Measurements from ENCODE around the gene GARIN5A. TPM values are rescaled to one million over a fixed set of nuclear protein-coding genes. Genes with fewer than 3 reads are reported as not detected.

The GARIN5A gene
- total RNA-seq, 6 donors from 2014 or later: 2.4 to 10.1 (median 3.0) TPM; not detected in 1

DNA sequence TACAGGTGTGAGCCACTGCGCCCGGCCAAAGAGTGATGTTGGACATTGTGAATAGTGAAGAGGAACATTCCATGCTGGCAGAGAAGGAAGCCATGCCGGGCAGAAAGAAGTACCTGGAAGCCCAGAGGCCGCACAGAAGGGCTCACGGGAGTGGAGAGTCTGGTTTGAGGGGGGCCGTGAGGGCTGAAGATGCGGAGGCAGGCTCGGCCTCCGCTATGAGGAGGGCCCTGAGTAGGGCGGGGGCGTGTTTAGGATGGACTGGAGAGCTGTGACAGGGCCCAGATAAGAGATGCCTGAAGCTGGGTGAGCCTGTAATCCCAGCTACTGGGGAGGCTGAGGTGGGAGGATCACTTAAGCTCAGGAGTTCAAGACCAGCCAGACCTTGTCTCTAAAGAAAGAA is 32.7 kb upstream of the GARIN5A start:
- TF ChIP-seq, protein P1, sequence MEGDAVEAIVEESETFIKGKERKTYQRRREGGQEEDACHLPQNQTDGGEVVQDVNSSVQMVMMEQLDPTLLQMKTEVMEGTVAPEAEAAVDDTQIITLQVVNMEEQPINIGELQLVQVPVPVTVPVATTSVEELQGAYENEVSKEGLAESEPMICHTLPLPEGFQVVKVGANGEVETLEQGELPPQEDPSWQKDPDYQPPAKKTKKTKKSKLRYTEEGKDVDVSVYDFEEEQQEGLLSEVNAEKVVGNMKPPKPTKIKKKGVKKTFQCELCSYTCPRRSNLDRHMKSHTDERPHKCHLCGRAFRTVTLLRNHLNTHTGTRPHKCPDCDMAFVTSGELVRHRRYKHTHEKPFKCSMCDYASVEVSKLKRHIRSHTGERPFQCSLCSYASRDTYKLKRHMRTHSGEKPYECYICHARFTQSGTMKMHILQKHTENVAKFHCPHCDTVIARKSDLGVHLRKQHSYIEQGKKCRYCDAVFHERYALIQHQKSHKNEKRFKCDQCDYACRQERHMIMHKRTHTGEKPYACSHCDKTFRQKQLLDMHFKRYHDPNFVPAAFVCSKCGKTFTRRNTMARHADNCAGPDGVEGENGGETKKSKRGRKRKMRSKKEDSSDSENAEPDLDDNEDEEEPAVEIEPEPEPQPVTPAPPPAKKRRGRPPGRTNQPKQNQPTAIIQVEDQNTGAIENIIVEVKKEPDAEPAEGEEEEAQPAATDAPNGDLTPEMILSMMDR (IDR thresholded peaks at IDR 0.05): no peak
- TF ChIP-seq POLR2AphosphoS5 (IDR thresholded peaks at IDR 0.05) (no peak), EP300 (IDR thresholded peaks at IDR 0.05) (no peak), POLR2A (IDR thresholded peaks at IDR 0.05) (no peak)
- H3K27me3 ChIP-seq: no peaks in the 10 kb centered on the region

DNA sequence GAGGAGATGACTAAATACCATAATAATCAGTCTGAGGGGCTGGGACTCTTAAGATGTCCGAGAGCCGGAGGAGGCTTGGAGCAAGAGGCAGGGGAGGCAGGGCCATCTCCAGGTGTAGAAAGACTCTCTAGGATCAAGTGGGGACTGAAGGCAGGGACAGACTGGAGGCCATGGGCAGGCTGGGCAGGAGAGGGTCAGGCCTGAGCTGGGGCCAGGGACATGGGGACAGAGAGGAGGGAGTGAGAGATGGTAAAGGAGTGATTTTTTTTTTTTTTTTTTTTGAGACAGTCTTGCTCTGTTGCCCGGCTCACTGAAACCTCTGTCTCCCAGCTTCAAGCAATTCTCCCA is 32.2 kb upstream of the GARIN5A start:
- 87 to 93% methylated on average over 3 of the region's 3 CpGs for WGBS, 2 donors
- TF ChIP-seq POLR2A (IDR thresholded peaks at IDR 0.05): no peak
- TF ChIP-seq EP300 (IDR thresholded peaks at IDR 0.05): no peak
- TF ChIP-seq, protein P1 (IDR thresholded peaks at IDR 0.05): no peak
- no peak for TF ChIP-seq POLR2AphosphoS5 (IDR thresholded peaks at IDR 0.05)
- peaks cover 0 to 10% (median 3%) of the 10 kb centered on the region in 4 donors for H3K36me3 ChIP-seq
- peaks cover 8 to 16% (median 10%) of the 10 kb centered on the region in 4 donors for H3K4me1 ChIP-seq
- H3K9me3 ChIP-seq: no peaks in the 10 kb centered on the region
- no peak overlapping the region for H3K27ac ChIP-seq
- H3K4me3 ChIP-seq: no peak overlapping the region
- DNase-seq (no peak), ATAC-seq (ENCODE audit: low FRiP score in 2 of 2) (no peak)
- no peaks in the 10 kb centered on the region for H3K27me3 ChIP-seq

More for the DNA sequence above, 32.7 kb upstream of the GARIN5A start:
- WGBS, 2 donors: 85 to 90% methylated on average over 11 of the region's 11 CpGs
- Histone ChIP-seq H3K4me1 (peaks cover 8 to 16% (median 10%) of the 10 kb centered on the region in 4 donors), H3K4me3 (no peak overlapping the region), H3K9me3 (no peaks in the 10 kb centered on the region), H3K27ac (no peak overlapping the region), H3K36me3 (peaks cover 0 to 10% (median 3%) of the 10 kb centered on the region in 4 donors)
- ATAC-seq (ENCODE audit: low FRiP score in 2 of 2) (no peak), DNase-seq (no peak)

DNA sequence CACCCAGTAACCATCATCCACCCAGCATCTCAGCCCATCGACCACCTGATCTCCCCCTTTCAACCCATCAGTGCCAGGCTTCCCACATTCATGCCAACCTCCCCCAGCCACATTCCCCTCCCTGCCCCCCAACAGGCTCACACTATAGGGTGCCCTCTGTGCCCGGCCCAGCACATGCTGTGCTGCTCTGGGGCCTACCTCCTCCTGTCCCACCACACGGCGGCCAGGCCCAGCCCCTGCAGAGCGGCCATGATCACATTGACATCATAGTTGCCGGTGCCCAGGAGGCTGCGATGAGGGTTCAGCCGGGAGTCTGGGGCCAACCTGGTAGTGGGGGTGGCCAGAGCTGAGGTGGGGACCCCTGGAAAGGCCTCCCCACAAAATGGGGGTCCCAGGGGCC is 30.7 kb upstream of the GARIN5A start:
- H3K9me3 ChIP-seq: no peaks in the 10 kb centered on the region
- H3K27ac ChIP-seq: no peak overlapping the region
- ATAC-seq (ENCODE audit: low FRiP score in 2 of 2) (no peak), DNase-seq (peak in 1 of 2 donors; percentile 79)
- TF ChIP-seq POLR2AphosphoS5 (IDR thresholded peaks at IDR 0.05): no peak
- TF ChIP-seq, protein P1 (IDR thresholded peaks at IDR 0.05): no peak
- TF ChIP-seq EP300 (IDR thresholded peaks at IDR 0.05): no peak
- TF ChIP-seq POLR2A (IDR thresholded peaks at IDR 0.05): no peak
- H3K27me3 ChIP-seq: no peaks in the 10 kb centered on the region
- no peak overlapping the region for H3K4me3 ChIP-seq
- WGBS, 2 donors: 92 to 96% methylated on average over 4 to 8 of the region's 8 CpGs
- H3K36me3 ChIP-seq: peaks cover 0 to 10% (median 3%) of the 10 kb centered on the region in 4 donors
- H3K4me1 ChIP-seq: peaks cover 8 to 16% (median 10%) of the 10 kb centered on the region in 4 donors

DNA sequence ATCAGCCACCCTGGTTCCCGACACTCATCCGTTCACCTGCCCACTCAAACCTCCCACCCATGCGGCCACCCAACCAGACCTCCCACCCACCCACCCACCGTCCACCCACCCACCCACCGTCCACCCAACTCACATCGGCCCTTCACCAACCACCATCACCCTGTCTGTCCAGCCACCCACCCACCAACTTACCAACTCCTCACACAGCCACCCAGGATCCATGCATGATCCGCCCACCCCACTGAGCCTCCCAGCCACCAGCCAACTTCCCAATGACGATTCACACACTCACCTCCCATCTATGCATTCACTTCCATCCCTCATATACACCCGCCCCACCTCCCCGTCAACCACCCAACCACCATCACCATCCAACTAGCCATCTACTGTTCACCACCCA is 30.1 kb upstream of the GARIN5A start:
- ATAC-seq (ENCODE audit: low FRiP score in 2 of 2) (no peak), DNase-seq (no peak)
- H3K4me3 ChIP-seq: no peak overlapping the region
- H3K4me1 ChIP-seq: peaks cover 8 to 16% (median 10%) of the 10 kb centered on the region in 4 donors
- H3K27ac ChIP-seq: no peak overlapping the region
- H3K27me3 ChIP-seq: no peaks in the 10 kb centered on the region
- H3K36me3 ChIP-seq: peaks cover 0 to 10% (median 3%) of the 10 kb centered on the region in 4 donors
- no peaks in the 10 kb centered on the region for H3K9me3 ChIP-seq
- no peak for TF ChIP-seq EP300 (IDR thresholded peaks at IDR 0.05)
- TF ChIP-seq POLR2AphosphoS5 (IDR thresholded peaks at IDR 0.05): no peak
- TF ChIP-seq, protein P1 (IDR thresholded peaks at IDR 0.05): no peak
- TF ChIP-seq POLR2A (IDR thresholded peaks at IDR 0.05): no peak
- 91 to 93% methylated on average over 4 to 9 of the region's 10 CpGs for WGBS, 2 donors
